ENCODE results near the gene OR9Q1.
A peak's percentile ranks its signal among the peaks of the same experiment; 100 is the strongest.
"Not testable (repeated sequence)": the region's sequence is repeated elsewhere in the genome, so short reads cannot be mapped to it uniquely, and the experiment has no call there.

The OR9Q1 gene

GRCh38 chr11:58142761-58143160 lies 119.1 kb downstream of the OR9Q1 start:
- DNase-seq: no peak

- DNase-seq: no peak
These were observed 129.1 kb downstream of the OR9Q1 start for GRCh38 chr11:58152781-58153180.

- no peak for DNase-seq
These were observed 140.7 kb downstream of the OR9Q1 start for GRCh38 chr11:58164389-58164788.

DNA sequence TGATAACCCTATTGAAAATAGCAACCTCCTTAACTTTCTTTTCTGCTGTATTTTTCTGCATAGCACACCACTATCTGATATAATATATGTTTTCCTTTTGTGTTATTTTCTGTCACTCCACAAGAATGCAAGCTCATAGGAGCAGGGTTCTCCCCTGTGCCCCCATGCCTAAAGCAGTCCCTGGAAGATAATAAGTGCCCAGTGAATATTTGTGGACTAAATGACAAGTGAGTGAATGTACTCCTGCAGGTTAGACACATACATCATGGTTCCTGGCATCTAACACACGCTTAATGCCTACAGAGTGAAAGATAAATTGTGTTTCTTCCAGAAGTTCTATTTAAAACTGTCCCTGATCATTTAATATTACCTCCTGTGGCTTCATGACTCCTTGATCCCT lies 141.3 kb downstream of the OR9Q1 start:
- no peak for DNase-seq

GRCh38 chr11:58165504-58166106 lies 141.9 kb downstream of the OR9Q1 start:
- no peak for DNase-seq

DNA sequence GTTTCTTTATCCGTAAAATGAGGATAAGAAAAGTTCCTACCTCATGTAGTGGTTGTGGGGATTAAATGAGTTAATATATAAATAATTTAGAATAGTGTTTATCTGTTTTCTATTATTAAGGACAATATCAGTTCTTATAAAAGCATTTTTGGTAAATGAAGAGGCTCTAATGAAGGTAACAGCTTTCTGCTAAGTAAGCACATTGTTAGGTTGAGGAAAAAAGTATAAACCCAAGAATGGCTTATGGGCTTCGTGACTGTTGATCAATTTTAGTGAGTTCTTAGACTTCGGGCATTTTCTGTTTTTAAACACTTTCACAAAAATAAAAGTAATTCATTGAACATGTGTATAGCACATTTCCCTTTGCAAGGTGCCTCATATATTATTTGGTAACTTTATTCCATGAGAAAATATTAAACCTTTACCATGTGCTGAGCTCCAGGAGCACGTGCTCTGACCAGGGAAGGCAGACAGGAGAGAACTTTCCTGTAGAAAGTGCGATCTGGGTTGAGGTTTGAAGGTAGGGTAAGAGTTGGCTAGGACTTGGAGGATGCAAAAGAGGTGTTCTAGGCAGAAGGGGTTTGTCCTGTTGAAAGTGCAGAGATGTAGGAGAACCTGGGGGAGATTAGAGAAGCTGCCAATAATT lies 153.9 kb downstream of the OR9Q1 start:
- no peak for DNase-seq

GRCh38 chr11:58178444-58178843 lies 154.8 kb downstream of the OR9Q1 start:
- no peak for DNase-seq

DNA sequence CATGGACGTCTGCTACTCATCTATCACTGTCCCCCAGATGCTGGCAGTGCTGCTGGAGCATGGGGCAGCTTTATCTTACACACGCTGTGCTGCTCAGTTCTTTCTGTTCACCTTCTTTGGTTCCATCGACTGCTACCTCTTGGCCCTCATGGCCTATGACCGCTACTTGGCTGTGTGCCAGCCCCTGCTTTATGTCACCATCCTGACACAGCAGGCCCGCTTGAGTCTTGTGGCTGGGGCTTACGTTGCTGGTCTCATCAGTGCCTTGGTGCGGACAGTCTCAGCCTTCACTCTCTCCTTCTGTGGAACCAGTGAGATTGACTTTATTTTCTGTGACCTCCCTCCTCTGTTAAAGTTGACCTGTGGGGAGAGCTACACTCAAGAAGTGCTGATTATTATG lies 156.0 kb downstream of the OR9Q1 start:
- DNase-seq: peak; percentile 15

DNA sequence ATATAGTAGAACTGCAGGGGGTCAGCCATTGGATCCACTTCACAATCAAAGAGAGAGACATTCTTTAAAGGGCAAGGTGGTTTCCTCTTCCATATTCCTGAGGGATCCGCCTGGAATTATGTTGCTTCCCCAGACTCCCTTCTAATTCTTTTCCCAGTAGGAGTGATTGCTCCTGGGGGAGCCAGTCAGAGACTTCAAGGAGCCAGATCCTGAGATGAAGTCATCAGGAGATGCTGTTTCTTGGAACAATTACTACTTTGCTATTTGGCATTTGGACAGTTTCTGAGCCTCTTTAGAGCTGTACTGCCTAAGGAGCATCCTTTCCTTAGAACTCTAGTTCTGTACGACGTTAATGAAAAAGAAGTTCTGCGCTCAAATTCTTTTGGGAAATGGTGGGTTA lies 163.3 kb downstream of the OR9Q1 start:
- no peak for DNase-seq

DNA sequence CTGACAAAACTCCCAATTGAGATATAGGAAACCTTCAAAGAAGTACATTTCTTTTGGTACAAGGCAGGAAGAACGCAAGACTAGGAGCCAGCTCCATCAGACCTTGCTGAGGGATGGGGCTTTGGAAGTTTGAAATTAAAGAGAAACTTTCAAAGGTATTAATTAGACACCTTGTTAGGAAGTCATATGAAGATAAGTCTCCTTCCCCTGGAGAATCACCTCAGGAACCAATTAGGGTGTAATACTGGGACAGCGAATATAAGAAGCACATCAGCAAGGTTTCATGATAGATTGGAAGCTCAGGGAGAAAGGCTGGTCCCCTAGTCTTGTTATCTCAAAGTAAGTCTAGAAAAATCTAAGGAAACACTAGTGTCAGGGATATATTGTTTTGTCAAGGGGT lies 165.1 kb downstream of the OR9Q1 start, which contains the start of gene OR9Q2:
TSS of gene OR9Q2 (plus strand) at position 301 of the 400 bp plus-strand sequence. CDS start 1,421 bp downstream, outside the sequence.
- DNase-seq: no peak

- DNase-seq: no peak
These were observed 168.5 kb downstream of the OR9Q1 start for GRCh38 chr11:58192229-58192628.

- DNase-seq: no peak
These were observed 169.7 kb downstream of the OR9Q1 start for GRCh38 chr11:58193391-58193790.

GRCh38 chr11:58195939-58196338 lies 172.3 kb downstream of the OR9Q1 start:
- DNase-seq: no peak

DNA sequence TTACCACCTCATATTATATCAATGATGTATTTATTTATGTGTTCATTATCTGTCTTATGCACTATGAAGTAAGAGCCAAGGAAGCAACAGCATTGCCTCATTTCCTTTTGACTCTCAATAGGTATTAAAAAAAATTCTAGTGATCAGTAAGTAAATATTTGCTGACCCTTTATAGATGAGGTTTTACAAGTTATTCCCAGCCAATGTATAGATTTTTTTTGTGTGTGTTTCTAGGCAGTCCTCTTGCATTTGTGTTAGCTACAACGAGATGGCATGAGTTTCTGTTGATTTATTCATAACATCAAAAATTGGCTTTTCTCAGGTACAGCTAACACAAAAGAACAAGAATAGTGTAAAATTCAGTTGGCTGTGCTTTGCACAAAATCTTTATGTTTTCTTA lies 175.6 kb downstream of the OR9Q1 start:
- DNase-seq: no peak

DNA sequence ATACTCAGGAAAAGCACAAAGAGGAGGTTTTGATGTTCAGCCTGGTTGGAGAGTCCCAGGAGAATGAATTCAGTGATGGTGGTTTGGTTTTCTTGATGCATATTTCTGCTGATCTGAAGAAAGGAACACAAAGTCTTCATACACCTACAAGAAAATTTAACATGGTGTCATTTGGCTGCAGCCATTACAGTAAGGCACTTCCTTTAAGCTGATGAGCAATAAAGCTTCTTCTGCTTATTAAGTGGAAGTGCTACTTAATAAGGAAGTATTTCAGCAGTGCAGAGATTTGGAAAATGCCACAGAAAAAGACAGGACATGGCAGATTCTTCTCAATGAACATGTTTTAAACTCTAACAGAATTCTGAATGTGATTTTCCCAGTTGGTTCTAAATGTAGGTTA lies 180.4 kb downstream of the OR9Q1 start, which contains the start of gene OR1S2:
TSS of gene OR1S2 (minus strand) at position 101 of the 400 bp plus-strand sequence. CDS start at position 101, 0 bp downstream.
- no peak for DNase-seq

GRCh38 chr11:58212420-58212819 lies 188.7 kb downstream of the OR9Q1 start, which contains the start of gene OR1S1:
OR1S1 (plus strand) TSS chr11:58212720.
- not testable (repeated sequence) for DNase-seq

DNA sequence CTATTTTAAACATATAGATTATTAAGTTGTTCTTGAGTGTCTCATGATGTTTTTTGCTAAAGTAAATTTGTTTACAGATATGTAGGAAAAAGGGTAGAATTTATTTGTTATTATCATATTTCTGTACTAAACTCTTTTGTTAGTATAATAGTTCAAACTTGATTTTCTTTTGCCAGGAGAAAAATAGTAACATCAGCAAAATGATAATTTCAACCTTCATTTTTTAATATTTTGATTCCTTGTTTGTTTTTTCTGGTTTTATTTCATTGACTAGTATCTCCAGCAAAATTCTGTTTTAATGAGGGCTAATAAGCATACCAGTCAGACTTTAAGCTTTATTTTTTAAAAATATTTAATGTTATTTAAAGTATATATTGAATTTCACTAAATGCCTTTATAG lies 192.8 kb downstream of the OR9Q1 start:
- no peak for DNase-seq

DNA sequence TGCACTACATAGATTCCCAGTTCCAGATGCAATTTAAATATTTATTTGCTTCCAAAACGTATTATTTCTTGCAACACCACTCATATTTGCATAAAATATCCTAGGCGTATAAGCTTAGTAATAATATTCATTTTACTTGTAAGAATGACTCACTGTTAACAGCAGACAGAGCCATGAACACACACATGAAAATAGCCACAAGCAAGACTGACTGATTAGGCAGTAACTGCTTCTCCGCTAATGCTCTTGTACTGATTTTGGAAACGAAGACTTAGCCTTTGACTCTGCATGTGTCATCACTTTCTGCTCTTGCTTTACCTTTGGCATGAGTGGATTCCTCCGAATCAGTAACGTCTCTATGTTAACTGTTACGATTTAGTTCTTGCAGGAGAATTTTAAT lies 199.0 kb downstream of the OR9Q1 start:
- no peak for DNase-seq

DNA sequence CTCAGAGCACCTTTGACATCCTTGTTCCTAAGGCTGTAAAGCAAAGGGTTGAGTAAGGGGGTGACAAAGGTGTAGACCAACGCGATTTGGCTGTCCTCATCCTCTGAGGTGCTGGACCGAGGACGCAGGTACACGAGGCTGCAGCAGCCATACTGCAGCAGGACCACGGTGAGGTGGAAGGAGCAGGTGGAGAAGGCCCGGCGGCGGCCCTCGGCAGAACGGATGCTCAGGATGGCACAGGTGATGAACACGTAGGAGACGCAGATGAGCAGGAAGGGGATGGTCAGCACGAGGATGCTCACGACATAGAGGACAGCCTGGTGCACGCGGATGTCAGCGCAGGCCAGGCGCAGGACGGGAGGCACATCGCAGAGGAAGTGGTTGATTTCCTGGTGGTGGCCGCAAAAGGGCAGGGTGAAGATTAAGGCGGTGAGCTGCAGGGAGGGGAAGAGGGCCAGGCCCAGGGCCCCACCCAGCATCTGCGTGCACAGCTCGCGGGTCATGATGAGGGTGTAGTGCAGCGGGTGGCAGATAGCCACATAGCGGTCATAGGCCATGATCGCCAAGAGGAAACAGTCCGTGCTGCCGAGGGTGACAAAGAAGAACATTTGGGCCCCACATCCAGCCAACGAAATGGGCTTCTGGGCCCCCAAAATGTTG lies 204.4 kb downstream of the OR9Q1 start:
- no peak for DNase-seq
